KOPT-K1 (cell line): ENCODE measurements around the gene CFAP61.

Experiments used
- H3K27ac ChIP-seq: fragments of 200-600 bp; sonication (generic); 2 replicates; pipeline ENCODE4 v1.5.1; 2016; ENCODE audit warnings: antibody characterized with exemption, mild to moderate bottlenecking, low read depth, low read length; ENCODE audit not compliant: poor library complexity, severe bottlenecking
- H3K36me3 ChIP-seq: fragments of 200-600 bp; sonication (generic); 2 replicates; pipeline ENCODE4 v1.5.1; 2017; ENCODE audit warnings: antibody characterized with exemption, mild to moderate bottlenecking, low read length, moderate library complexity; ENCODE audit not compliant: insufficient read depth
- H3K9me3 ChIP-seq: fragments of 200-600 bp; sonication (generic); 2 replicates; pipeline ENCODE4 v1.5.1; 2017; ENCODE audit warnings: antibody characterized with exemption, low read length, mild to moderate bottlenecking; ENCODE audit not compliant: insufficient read depth, poor library complexity, severe bottlenecking

CFAP61 gene

GRCh38 chr20:20148779-20149178 is 96.4 kb downstream of the CFAP61 start:
- Histone ChIP-seq H3K27ac (no peak overlapping the region), H3K36me3 (no peaks in the 10 kb centered on the region), H3K9me3 (peaks cover 23% of the 10 kb centered on the region)

- Histone ChIP-seq H3K27ac (no peak overlapping the region), H3K9me3 (peaks cover 23% of the 10 kb centered on the region), H3K36me3 (no peaks in the 10 kb centered on the region)
Measured at GRCh38 chr20:20150241-20150640, 97.9 kb downstream of the CFAP61 start.

GRCh38 chr20:20160520-20160919 is 108.2 kb downstream of the CFAP61 start:
- H3K27ac ChIP-seq, result no peak overlapping the region
- no peaks in the 10 kb centered on the region for H3K9me3 ChIP-seq
- no peaks in the 10 kb centered on the region for H3K36me3 ChIP-seq

- Histone ChIP-seq H3K9me3 (no peaks in the 10 kb centered on the region), H3K27ac (no peak overlapping the region), H3K36me3 (no peaks in the 10 kb centered on the region)
Measured at GRCh38 chr20:20161611-20162010, 109.3 kb downstream of the CFAP61 start.

GRCh38 chr20:20167698-20168097 is 115.4 kb downstream of the CFAP61 start:
- Histone ChIP-seq H3K36me3 (no peaks in the 10 kb centered on the region), H3K27ac (no peak overlapping the region), H3K9me3 (peaks cover 4% of the 10 kb centered on the region)

- H3K9me3 ChIP-seq, result peaks cover 13% of the 10 kb centered on the region
- H3K36me3 ChIP-seq, result no peaks in the 10 kb centered on the region
- H3K27ac ChIP-seq, result no peak overlapping the region
Measured at GRCh38 chr20:20173254-20173653, 120.9 kb downstream of the CFAP61 start.

- Histone ChIP-seq H3K36me3 (no peaks in the 10 kb centered on the region), H3K27ac (no peak overlapping the region), H3K9me3 (peaks cover 13% of the 10 kb centered on the region)
Measured at GRCh38 chr20:20174089-20174835, 121.9 kb downstream of the CFAP61 start.

- Histone ChIP-seq H3K27ac (no peak overlapping the region), H3K9me3 (no peaks in the 10 kb centered on the region), H3K36me3 (no peaks in the 10 kb centered on the region)
Measured at GRCh38 chr20:20181322-20181721, 129.0 kb downstream of the CFAP61 start.

- H3K27ac ChIP-seq, result no peak overlapping the region
- no peaks in the 10 kb centered on the region for H3K36me3 ChIP-seq
- no peaks in the 10 kb centered on the region for H3K9me3 ChIP-seq
Measured at GRCh38 chr20:20184149-20184548, 131.8 kb downstream of the CFAP61 start.

GRCh38 chr20:20184706-20185105 is 132.4 kb downstream of the CFAP61 start:
- no peaks in the 10 kb centered on the region for H3K36me3 ChIP-seq
- no peak overlapping the region for H3K27ac ChIP-seq
- H3K9me3 ChIP-seq, result no peaks in the 10 kb centered on the region

GRCh38 chr20:20188647-20189046 is 136.3 kb downstream of the CFAP61 start:
- H3K36me3 ChIP-seq, result no peaks in the 10 kb centered on the region
- no peak overlapping the region for H3K27ac ChIP-seq
- no peaks in the 10 kb centered on the region for H3K9me3 ChIP-seq

- Histone ChIP-seq H3K36me3 (no peaks in the 10 kb centered on the region), H3K9me3 (no peaks in the 10 kb centered on the region), H3K27ac (no peak overlapping the region)
Measured at GRCh38 chr20:20192366-20192765, 140.0 kb downstream of the CFAP61 start.

- Histone ChIP-seq H3K36me3 (no peaks in the 10 kb centered on the region), H3K27ac (no peak overlapping the region), H3K9me3 (no peaks in the 10 kb centered on the region)
Measured at GRCh38 chr20:20195021-20195705, 142.8 kb downstream of the CFAP61 start.

- H3K27ac ChIP-seq, result no peak overlapping the region
- H3K9me3 ChIP-seq, result no peaks in the 10 kb centered on the region
- H3K36me3 ChIP-seq, result no peaks in the 10 kb centered on the region
Measured at GRCh38 chr20:20196610-20197009, 144.3 kb downstream of the CFAP61 start.

- no peaks in the 10 kb centered on the region for H3K9me3 ChIP-seq
- no peaks in the 10 kb centered on the region for H3K36me3 ChIP-seq
- H3K27ac ChIP-seq, result no peak overlapping the region
Measured at GRCh38 chr20:20198011-20198410, 145.7 kb downstream of the CFAP61 start.
